Neural crest cell (in vitro differentiated cells): ENCODE results near the gene NDC1. TPM values are rescaled to one million over a fixed set of nuclear protein-coding genes. Genes with fewer than 3 reads are reported as not detected.
A peak's percentile ranks its signal among the peaks of the same experiment; 100 is the strongest.

Source experiments
- DNase-seq: peaks from one replicate; pipeline ENCODE4 v3.0.0; 2021; ENCODE audit warnings: low read depth, mixed read lengths, low spot score
- H3K27ac Mint-ChIP-seq: one replicate; pipeline ENCODE4 v1.8.0; 2021; ENCODE audit warnings: mild to moderate bottlenecking, mixed read lengths; ENCODE audit not compliant: unreplicated experiment
- H3K27me3 Mint-ChIP-seq: 2 replicates; pipeline ENCODE4 v1.8.0; 2021; ENCODE audit warnings: low read depth, mild to moderate bottlenecking, mixed read lengths
- H3K36me3 Mint-ChIP-seq: 2 replicates; pipeline ENCODE4 v1.8.0; 2021; ENCODE audit warnings: low read depth, mild to moderate bottlenecking, mixed read lengths
- H3K4me1 Mint-ChIP-seq: 2 replicates; pipeline ENCODE4 v1.8.0; 2021; ENCODE audit warnings: mixed read lengths
- H3K4me3 Mint-ChIP-seq: one replicate; pipeline ENCODE4 v1.8.0; 2021; ENCODE audit warnings: mild to moderate bottlenecking, mixed read lengths
- H3K9me3 Mint-ChIP-seq: 2 replicates; pipeline ENCODE4 v1.8.0; 2021; ENCODE audit warnings: mixed read lengths
- CTCF ChIP-seq: fragments of 200-600 bp; sonication (generic); conservative IDR thresholded peaks from 2 replicates; pipeline ENCODE4 v1.5.0; 2021; ENCODE audit warnings: antibody characterized with exemption, mild to moderate bottlenecking
- total RNA-seq: library from RNA; stranded (reverse); gene quantifications from 2 replicates; pipeline ENCODE4 v1.2.1, GENCODE V29; 2021

Gene NDC1
- total RNA-seq, 1 donor from 2014 or later: 47.3 TPM

- no peaks in the 10 kb centered on the region for H3K9me3 Mint-ChIP-seq
- peaks cover 25% of the 10 kb centered on the region for H3K36me3 Mint-ChIP-seq
- no peak for DNase-seq
- H3K27ac Mint-ChIP-seq: no peak overlapping the region
- H3K27me3 Mint-ChIP-seq: no peaks in the 10 kb centered on the region
- TF ChIP-seq CTCF: no peak
- H3K4me1 Mint-ChIP-seq: no peaks in the 10 kb centered on the region
- no peak overlapping the region for H3K4me3 Mint-ChIP-seq
These were observed 39.0 kb downstream of the NDC1 start for GRCh38 chr1:53799141-53799540.

GRCh38 chr1:53792806-53793205, 45.3 kb downstream of the NDC1 start:
- Mint-ChIP-seq H3K9me3 (no peaks in the 10 kb centered on the region), H3K27ac (peak overlapping the region; percentile 48), H3K4me1 (no peaks in the 10 kb centered on the region), H3K27me3 (no peaks in the 10 kb centered on the region), H3K4me3 (no peak overlapping the region), H3K36me3 (peaks cover 21% of the 10 kb centered on the region)
- TF ChIP-seq CTCF: no peak
- no peak for DNase-seq

GRCh38 chr1:53787655-53788054, 50.4 kb downstream of the NDC1 start:
- Mint-ChIP-seq H3K9me3 (no peaks in the 10 kb centered on the region), H3K27ac (no peak overlapping the region)

GRCh38 chr1:53783056-53783455, 55.0 kb downstream of the NDC1 start:
- Mint-ChIP-seq H3K27ac (no peak overlapping the region), H3K36me3 (peaks cover 17% of the 10 kb centered on the region), H3K4me1 (no peaks in the 10 kb centered on the region)

More at GRCh38 chr1:53787655-53788054, 50.4 kb downstream of the NDC1 start:
- Mint-ChIP-seq H3K4me1 (no peaks in the 10 kb centered on the region), H3K4me3 (no peak overlapping the region), H3K36me3 (peaks cover 17% of the 10 kb centered on the region), H3K27me3 (no peaks in the 10 kb centered on the region)
- no peak for TF ChIP-seq CTCF
- no peak for DNase-seq

GRCh38 chr1:53781654-53782053, 56.4 kb downstream of the NDC1 start:
- H3K4me3 Mint-ChIP-seq: no peak overlapping the region
- DNase-seq: no peak
- H3K36me3 Mint-ChIP-seq: peaks cover 20% of the 10 kb centered on the region
- no peak for TF ChIP-seq CTCF
- peak overlapping the region; percentile 38 for H3K27ac Mint-ChIP-seq
- H3K9me3 Mint-ChIP-seq: no peaks in the 10 kb centered on the region
- H3K27me3 Mint-ChIP-seq: no peaks in the 10 kb centered on the region
- no peaks in the 10 kb centered on the region for H3K4me1 Mint-ChIP-seq

More at GRCh38 chr1:53783056-53783455, 55.0 kb downstream of the NDC1 start:
- Mint-ChIP-seq H3K27me3 (no peaks in the 10 kb centered on the region), H3K4me3 (no peak overlapping the region), H3K9me3 (no peaks in the 10 kb centered on the region)
- no peak for TF ChIP-seq CTCF
- no peak for DNase-seq

GRCh38 chr1:53777272-53777671, 60.8 kb downstream of the NDC1 start:
- Mint-ChIP-seq H3K9me3 (no peaks in the 10 kb centered on the region), H3K4me3 (no peak overlapping the region), H3K27ac (no peak overlapping the region), H3K27me3 (no peaks in the 10 kb centered on the region), H3K4me1 (no peaks in the 10 kb centered on the region), H3K36me3 (peaks cover 17% of the 10 kb centered on the region)
- no peak for DNase-seq
- TF ChIP-seq CTCF: no peak
